A549 treated with AZD9567 at 1 μM for 4 hours (cell line): Measurements from ENCODE around the gene EEF1A1. TPM values are rescaled to one million over a fixed set of nuclear protein-coding genes. Genes with fewer than 3 reads are reported as not detected.

ENCODE experiments used
- total RNA-seq: library from RNA; stranded (reverse); fragments of 200-300 nt; extraction: Qiagen RNA extraction; gene quantifications from 5 replicates; pipeline ENCODE4 v1.2.3, GENCODE V29; 2022; ENCODE audit not compliant: insufficient read depth

EEF1A1 gene
- 7,488 to 8,100 TPM (median 7,636 TPM) in 5 replicates for total RNA-seq

DNA sequence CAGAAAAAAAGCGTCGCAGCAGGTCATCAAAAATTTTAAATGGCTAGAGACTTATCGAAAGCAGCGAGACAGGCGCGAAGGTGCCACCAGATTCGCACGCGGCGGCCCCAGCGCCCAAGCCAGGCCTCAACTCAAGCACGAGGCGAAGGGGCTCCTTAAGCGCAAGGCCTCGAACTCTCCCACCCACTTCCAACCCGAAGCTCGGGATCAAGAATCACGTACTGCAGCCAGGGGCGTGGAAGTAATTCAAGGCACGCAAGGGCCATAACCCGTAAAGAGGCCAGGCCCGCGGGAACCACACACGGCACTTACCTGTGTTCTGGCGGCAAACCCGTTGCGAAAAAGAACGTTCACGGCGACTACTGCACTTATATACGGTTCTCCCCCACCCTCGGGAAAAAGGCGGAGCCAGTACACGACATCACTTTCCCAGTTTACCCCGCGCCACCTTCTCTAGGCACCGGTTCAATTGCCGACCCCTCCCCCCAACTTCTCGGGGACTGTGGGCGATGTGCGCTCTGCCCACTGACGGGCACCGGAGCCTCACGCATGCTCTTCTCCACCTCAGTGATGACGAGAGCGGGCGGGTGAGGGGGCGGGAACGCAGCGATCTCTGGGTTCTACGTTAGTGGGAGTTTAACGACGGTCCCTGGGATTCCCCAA is at the start of gene EEF1A1:
Gene EEF1A1 (minus strand): TSS at position 345 of the 663 bp plus-strand sequence. CDS start 1,006 bp downstream, outside the sequence.

Other genes with a start within 250 kb of the EEF1A1 start
- gene DPPA5, start 166.8 kb downstream of the EEF1A1 start, total RNA-seq: not detected in 5 replicates
- gene KHDC3L, start 158.4 kb downstream of the EEF1A1 start, total RNA-seq: not detected in 5 replicates
- not detected in 5 replicates for gene OOEP, start 151.1 kb downstream of the EEF1A1 start, total RNA-seq
- not detected in 5 replicates for gene DDX43, start 126.2 kb downstream of the EEF1A1 start, total RNA-seq
- gene CGAS, start 68.7 kb downstream of the EEF1A1 start, total RNA-seq: 3.6 to 4.6 TPM (median 4.2 TPM) in 5 replicates
- gene MTO1, start 59.3 kb downstream of the EEF1A1 start, total RNA-seq: 9.0 to 12.5 TPM (median 9.8 TPM) in 5 replicates
- 11.3 to 15.6 TPM (median 13.1 TPM) in 5 replicates for gene SLC17A5, start 133.0 kb upstream of the EEF1A1 start, total RNA-seq
- gene CD109, start 175.2 kb upstream of the EEF1A1 start, total RNA-seq: 36.6 to 64.8 TPM (median 57.3 TPM) in 5 replicates